HCT116 (cell line): ENCODE data around the gene C1QB. TPM values are rescaled to one million over a fixed set of nuclear protein-coding genes. Genes with fewer than 3 reads are reported as not detected.

Experiments used
- ATAC-seq: fragments of 200-7000 bp; cut with Tn5 transposase; 2 replicates; pipeline ENCODE4 v1.9.1; 2020; ENCODE audit warnings: mild to moderate bottlenecking, moderate library complexity
- BruUV-seq: library from RNA; stranded (reverse); fragments of 400-500 nt; replicated peaks from 2 replicates; lab custom pipeline; 2021; lab: Mats Ljungman, UMichigan
- CTCF ChIA-PET: fragments of 300-600 bp; sonication (Branson Sonifier 250); formaldehyde crosslinking; loops from one replicate; lab custom pipeline; 2021; ENCODE audit warnings: antibody characterized with exemption; lab: Charles Lee
- POLR2A ChIA-PET: fragments of 300-600, 350-600 bp; sonication (Branson Sonifier 250); formaldehyde crosslinking; loops from one replicate; lab custom pipeline; 2021; ENCODE audit warnings: antibody characterized with exemption; lab: Charles Lee
- RAD21 ChIA-PET, 2 experiments: fragments of 300-600 bp; sonication (Branson Sonifier 250); formaldehyde crosslinking; loops; one replicate each; lab custom pipeline; 2023; ENCODE audit warnings: low total read pairs in 2 of 2; ENCODE audit not compliant: uncharacterized antibody in 2 of 2, unreplicated experiment in 2 of 2, low non-redundant PET in 1 of 2; lab: Charles Lee
- DNase-seq: peaks from one replicate; pipeline ENCODE4 v3.0.0-alpha.2; 2010; ENCODE audit warnings: low read depth, low spot score
- H2AFZ ChIP-seq: fragments of 200-600 bp; shearing (Covaris generic), sonication (generic); 2 replicates; pipeline ENCODE4 v1.6.1; 2017; ENCODE audit warnings: low read depth, mixed run types, mixed read lengths, antibody characterized with exemption, low read length; ENCODE audit not compliant: poor library complexity, severe bottlenecking
- H3K27ac ChIP-seq: 2 replicates; pipeline ENCODE4 v1.5.1; 2012; ENCODE audit warnings: low read depth, low read length
- H3K27me3 ChIP-seq: fragments of 200-600 bp; sonication (generic); 2 replicates; pipeline ENCODE4 v1.6.1; 2016; ENCODE audit warnings: mixed run types, low read length, mixed read lengths; ENCODE audit not compliant: insufficient read depth
- H3K36me3 ChIP-seq, 2 experiments: fragments of 200-500 bp in 1 of 2; fragments of 200-600 bp in 1 of 2; sonication (Bioruptor generic) in 1 of 2; sonication (generic) in 1 of 2; 2 replicates each; pipeline versions ENCODE4 v1.5.1 to v1.6.1; 2014 to 2016; ENCODE audit warnings: low read length in 2 of 2, inconsistent platforms in 1 of 2, mixed read lengths in 1 of 2, mixed run types in 1 of 2; ENCODE audit not compliant: insufficient read depth in 2 of 2, control insufficient read depth in 1 of 2
- H3K4me1 ChIP-seq, 2 experiments: fragments of 200-600 bp in 1 of 2; sonication (generic) in 1 of 2; 2 replicates each; pipeline versions ENCODE4 v1.5.1 to v1.6.1; 2012 to 2017; ENCODE audit warnings: low read length in 2 of 2, inconsistent platforms in 1 of 2, mild to moderate bottlenecking in 1 of 2, mixed read lengths in 1 of 2, mixed run types in 1 of 2, moderate library complexity in 1 of 2; ENCODE audit not compliant: insufficient read depth in 2 of 2, control insufficient read depth in 1 of 2
- H3K4me2 ChIP-seq: fragments of 200-600 bp; sonication (generic); 2 replicates; pipeline ENCODE4 v1.6.1; 2017; ENCODE audit warnings: mixed run types, low read length, mixed read lengths
- H3K4me3 ChIP-seq, 2 experiments: fragments of 200-600 bp in 1 of 2; sonication (generic) in 1 of 2; replicated peaks in 1 of 2; 2 replicates each; pipeline ENCODE4 v1.5.1; 2011 to 2016; ENCODE audit warnings: low read length in 2 of 2, control low read depth in 1 of 2, low read depth in 1 of 2, mild to moderate bottlenecking in 1 of 2, mixed read lengths in 1 of 2, mixed run types in 1 of 2
- H3K79me2 ChIP-seq: fragments of 200-600 bp; sonication (generic); 2 replicates; pipeline ENCODE4 v1.6.1; 2017; ENCODE audit warnings: mild to moderate bottlenecking, mixed run types, low read length, moderate library complexity, mixed read lengths; ENCODE audit not compliant: insufficient read depth
- H3K9ac ChIP-seq: fragments of 200-600 bp; sonication (generic); 2 replicates; pipeline ENCODE4 v1.6.1; 2016; ENCODE audit warnings: low read length, mixed read lengths
- H3K9me2 ChIP-seq: fragments of 200-600 bp; sonication (generic), shearing (Covaris generic); 2 replicates; pipeline ENCODE4 v1.6.1; 2017; ENCODE audit warnings: mixed run types, mild to moderate bottlenecking, moderate library complexity; ENCODE audit not compliant: insufficient read depth
- H3K9me3 ChIP-seq, 2 experiments: fragments of 200-500 bp in 1 of 2; fragments of 200-600 bp in 1 of 2; sonication (Bioruptor generic) in 1 of 2; sonication (generic) in 1 of 2; 2 replicates each; pipeline ENCODE4 v1.6.1; 2014 to 2017; ENCODE audit warnings: low read length in 2 of 2, mixed read lengths in 2 of 2, inconsistent platforms in 1 of 2, low read depth in 1 of 2, mild to moderate bottlenecking in 1 of 2, mixed run types in 1 of 2, moderate library complexity in 1 of 2; ENCODE audit not compliant: control insufficient read depth in 1 of 2, insufficient read depth in 1 of 2
- H4K20me1 ChIP-seq: fragments of 200-600 bp; sonication (generic), shearing (Covaris generic); 2 replicates; pipeline ENCODE4 v1.6.1; 2017; ENCODE audit warnings: mixed run types, mild to moderate bottlenecking, moderate library complexity; ENCODE audit not compliant: insufficient read depth
- CBX3 ChIP-seq: IDR thresholded peaks from 2 replicates; pipeline ENCODE4 v1.6.1; 2012; ENCODE audit warnings: low read depth
- ELF1 ChIP-seq: IDR thresholded peaks from 2 replicates; pipeline ENCODE4 v1.6.1; 2012; ENCODE audit warnings: low read depth, borderline replicate concordance
- EZH2phosphoT487 ChIP-seq: fragments of 200-600 bp; IDR thresholded peaks from 2 replicates; pipeline ENCODE4 v1.6.1; 2018; ENCODE audit warnings: antibody characterized with exemption, borderline replicate concordance
- FOSL1 ChIP-seq: IDR thresholded peaks from 2 replicates; pipeline ENCODE4 v1.6.1; 2012; ENCODE audit warnings: low read depth
- JUND ChIP-seq: IDR thresholded peaks from 2 replicates; pipeline ENCODE4 v1.6.1; 2012
- POLR2A ChIP-seq: IDR thresholded peaks from 2 replicates; pipeline ENCODE4 v1.7.0; 2011; ENCODE audit warnings: borderline replicate concordance; ENCODE audit not compliant: insufficient read depth, insufficient read length; ENCODE audit errors: extremely low read depth
- POLR2AphosphoS5 ChIP-seq: IDR thresholded peaks from 2 replicates; pipeline ENCODE4 v1.6.1; 2011; ENCODE audit warnings: mild to moderate bottlenecking, low read depth, low read length, moderate library complexity
- YY1 ChIP-seq: IDR thresholded peaks from 2 replicates; pipeline ENCODE4 v1.6.1; 2011; ENCODE audit warnings: low read length, low read depth, moderate library complexity, mild to moderate bottlenecking; ENCODE audit not compliant: insufficient replicate concordance; ENCODE audit errors: extremely low read depth
- ZNF274 ChIP-seq: fragments of 200-500 bp; sonication (Bioruptor generic); IDR thresholded peaks from 2 replicates; pipeline ENCODE4 v1.6.1; 2014; ENCODE audit warnings: mild to moderate bottlenecking, low read depth, low read length, inconsistent platforms
- intact Hi-C: fragments of 100-400 bp; cut with micrococcal nuclease; formaldehyde crosslinking; loops from 2 replicates; pipeline ENCODE4 v1.10.0; 2022
- total RNA-seq: library from RNA; stranded (reverse); gene quantifications from one replicate; pipeline ENCODE4 v1.2.1, GENCODE V29; 2021; ENCODE audit not compliant: unreplicated experiment
- TF ChIP-seq, protein P1 (sequence below): IDR thresholded peaks from 2 replicates; pipeline ENCODE4 v1.6.1; 2012
- TF ChIP-seq, protein P2 (sequence below), 3 experiments: fragments of 200-600 bp in 1 of 3; sonication (generic) in 1 of 3; IDR thresholded peaks in 2 of 3; conservative IDR thresholded peaks in 1 of 3; 2 replicates each; pipeline ENCODE4 v1.5.1; 2012 to 2017; ENCODE audit warnings: low read depth in 2 of 3, low read length in 2 of 3, antibody characterized with exemption in 1 of 3, borderline replicate concordance in 1 of 3, control low read depth in 1 of 3, mild to moderate bottlenecking in 1 of 3, mixed read lengths in 1 of 3, mixed run types in 1 of 3, moderate library complexity in 1 of 3; ENCODE audit not compliant: insufficient read depth in 1 of 3

C1QB gene
- total RNA-seq, 1 experiment from 2014 or later = 0.32 TPM

DNA sequence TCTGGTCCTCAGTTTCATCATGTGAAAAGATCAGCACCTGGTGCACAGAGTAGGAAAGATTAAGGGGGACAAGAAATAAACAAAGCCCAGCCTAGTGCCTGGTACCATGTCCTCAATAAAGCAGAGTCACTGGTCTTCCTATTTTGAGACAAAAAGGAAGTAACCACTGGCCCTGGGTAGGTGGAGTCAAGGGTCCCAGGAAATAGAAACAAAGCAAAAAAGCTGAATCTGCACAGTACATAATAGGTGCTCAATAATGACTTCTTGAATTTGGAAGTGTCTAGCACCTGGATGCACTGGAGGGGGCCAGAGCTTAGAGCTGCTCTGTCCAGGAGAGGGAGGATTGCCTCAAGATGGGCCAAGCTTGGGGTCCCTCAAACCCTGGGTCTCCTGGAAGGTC lies 55.7 kb downstream of the C1QB start:
- ChIA-PET POLR2A (no interaction called here), RAD21 (no interaction called here), CTCF (interaction anchor here (1.0 to 1.8 kb wide), 3 partner anchors 11 to 40 kb away, joined by 3 to 5 read pairs (median 3); no protein-coding TSS in a partner anchor)
- H3K9me2 ChIP-seq = no peaks in the 10 kb centered on the region
- no peak overlapping the region for H3K4me2 ChIP-seq
- no peaks in the 10 kb centered on the region for H3K9me3 ChIP-seq
- DNase-seq (no peak), ATAC-seq (no peak)
- no peak overlapping the region for H2AFZ ChIP-seq
- H3K9ac ChIP-seq = no peak overlapping the region
- intact Hi-C loops = no loop called here
- TF ChIP-seq EZH2phosphoT487 (no peak), POLR2A (no peak), ELF1 (no peak), POLR2AphosphoS5 (no peak), YY1 (no peak), JUND (no peak), FOSL1 (no peak), CBX3 (no peak), ZNF274 (no peak)
- TF ChIP-seq, protein P1, sequence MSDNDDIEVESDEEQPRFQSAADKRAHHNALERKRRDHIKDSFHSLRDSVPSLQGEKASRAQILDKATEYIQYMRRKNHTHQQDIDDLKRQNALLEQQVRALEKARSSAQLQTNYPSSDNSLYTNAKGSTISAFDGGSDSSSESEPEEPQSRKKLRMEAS = no peak
- TF ChIP-seq, protein P2, sequence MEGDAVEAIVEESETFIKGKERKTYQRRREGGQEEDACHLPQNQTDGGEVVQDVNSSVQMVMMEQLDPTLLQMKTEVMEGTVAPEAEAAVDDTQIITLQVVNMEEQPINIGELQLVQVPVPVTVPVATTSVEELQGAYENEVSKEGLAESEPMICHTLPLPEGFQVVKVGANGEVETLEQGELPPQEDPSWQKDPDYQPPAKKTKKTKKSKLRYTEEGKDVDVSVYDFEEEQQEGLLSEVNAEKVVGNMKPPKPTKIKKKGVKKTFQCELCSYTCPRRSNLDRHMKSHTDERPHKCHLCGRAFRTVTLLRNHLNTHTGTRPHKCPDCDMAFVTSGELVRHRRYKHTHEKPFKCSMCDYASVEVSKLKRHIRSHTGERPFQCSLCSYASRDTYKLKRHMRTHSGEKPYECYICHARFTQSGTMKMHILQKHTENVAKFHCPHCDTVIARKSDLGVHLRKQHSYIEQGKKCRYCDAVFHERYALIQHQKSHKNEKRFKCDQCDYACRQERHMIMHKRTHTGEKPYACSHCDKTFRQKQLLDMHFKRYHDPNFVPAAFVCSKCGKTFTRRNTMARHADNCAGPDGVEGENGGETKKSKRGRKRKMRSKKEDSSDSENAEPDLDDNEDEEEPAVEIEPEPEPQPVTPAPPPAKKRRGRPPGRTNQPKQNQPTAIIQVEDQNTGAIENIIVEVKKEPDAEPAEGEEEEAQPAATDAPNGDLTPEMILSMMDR (IDR thresholded peaks at IDR 0.05 in 2 of 3, conservative IDR thresholded peaks at IDR 0.05 in 1 of 3; ENCODE audit: borderline replicate concordance in 1 of 3, insufficient read depth in 1 of 3, low read depth in 2 of 3, low read length in 2 of 3) = no peak
- peaks cover 0 to 22% of the 10 kb centered on the region in 2 experiments; a peak in 3 of 4 replicates for H3K4me1 ChIP-seq
- H3K4me3 ChIP-seq = no peak overlapping the region
- no peak overlapping the region for H3K27ac ChIP-seq
- no peaks in the 10 kb centered on the region for H3K79me2 ChIP-seq
- H4K20me1 ChIP-seq = no peaks in the 10 kb centered on the region
- no peaks in the 10 kb centered on the region for H3K27me3 ChIP-seq
- no TSS peak for BruUV-seq
- H3K36me3 ChIP-seq = no peaks in the 10 kb centered on the region
